Hepatocyte (in vitro differentiated cells): ENCODE measurements around the gene RCN1.

ENCODE experiments used
- EZH2phosphoT487 ChIP-seq: fragments of 200-600 bp; sonication (generic); IDR thresholded peaks from one replicate; pipeline ENCODE4 v1.6.1; 2018; ENCODE audit warnings: antibody characterized with exemption, mild to moderate bottlenecking, low read depth, moderate library complexity; ENCODE audit not compliant: unreplicated experiment, severe bottlenecking
- TF ChIP-seq, protein P1 (sequence below): fragments of 200-600 bp; sonication (generic); IDR thresholded peaks from 2 replicates; pipeline ENCODE4 v1.5.1; 2016; ENCODE audit warnings: antibody characterized with exemption, mild to moderate bottlenecking; ENCODE audit not compliant: poor library complexity

GRCh38 chr11:32088117-32088941 lies 2.5 kb upstream of the RCN1 start:
- TF ChIP-seq EZH2phosphoT487 = no peak
- TF ChIP-seq, protein P1, sequence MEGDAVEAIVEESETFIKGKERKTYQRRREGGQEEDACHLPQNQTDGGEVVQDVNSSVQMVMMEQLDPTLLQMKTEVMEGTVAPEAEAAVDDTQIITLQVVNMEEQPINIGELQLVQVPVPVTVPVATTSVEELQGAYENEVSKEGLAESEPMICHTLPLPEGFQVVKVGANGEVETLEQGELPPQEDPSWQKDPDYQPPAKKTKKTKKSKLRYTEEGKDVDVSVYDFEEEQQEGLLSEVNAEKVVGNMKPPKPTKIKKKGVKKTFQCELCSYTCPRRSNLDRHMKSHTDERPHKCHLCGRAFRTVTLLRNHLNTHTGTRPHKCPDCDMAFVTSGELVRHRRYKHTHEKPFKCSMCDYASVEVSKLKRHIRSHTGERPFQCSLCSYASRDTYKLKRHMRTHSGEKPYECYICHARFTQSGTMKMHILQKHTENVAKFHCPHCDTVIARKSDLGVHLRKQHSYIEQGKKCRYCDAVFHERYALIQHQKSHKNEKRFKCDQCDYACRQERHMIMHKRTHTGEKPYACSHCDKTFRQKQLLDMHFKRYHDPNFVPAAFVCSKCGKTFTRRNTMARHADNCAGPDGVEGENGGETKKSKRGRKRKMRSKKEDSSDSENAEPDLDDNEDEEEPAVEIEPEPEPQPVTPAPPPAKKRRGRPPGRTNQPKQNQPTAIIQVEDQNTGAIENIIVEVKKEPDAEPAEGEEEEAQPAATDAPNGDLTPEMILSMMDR = no peak
